IMR-90 (cell line): ENCODE data around the gene GABRP. TPM values are rescaled to one million over a fixed set of nuclear protein-coding genes. Genes with fewer than 3 reads are reported as not detected.

Experiments
- ATAC-seq: fragments of 200-7000 bp; cut with Tn5 transposase; 2 replicates; pipeline ENCODE4 v1.9.1; 2020; ENCODE audit warnings: low read depth, mild to moderate bottlenecking, moderate library complexity
- BruUV-seq: library from RNA; stranded (reverse); fragments of 400-500 nt; replicated peaks from 2 replicates; lab custom pipeline; 2021; lab: Mats Ljungman, UMichigan
- CTCF ChIA-PET: fragments of 300-600 bp; formaldehyde crosslinking; extraction: SDS; loops from one replicate; lab custom pipeline; 2021; ENCODE audit warnings: antibody characterized with exemption; lab: Yijun Ruan, JAX
- POLR2A ChIA-PET: fragments of 300-600 bp; sonication (Branson Sonifier 250); formaldehyde crosslinking; loops from one replicate; lab custom pipeline; 2022; ENCODE audit warnings: antibody characterized with exemption; ENCODE audit not compliant: unreplicated experiment; lab: Charles Lee
- DNase-seq: peaks from one replicate; pipeline ENCODE4 v3.0.0; 2013
- H2AFZ ChIP-seq: replicated peaks from 2 replicates; pipeline ENCODE3; 2013; ENCODE audit warnings: low read length, mild to moderate bottlenecking; ENCODE audit not compliant: poor library complexity
- H2AK5ac ChIP-seq: 2 replicates; pipeline ENCODE4 v1.6.1; 2013; ENCODE audit warnings: low read depth, low read length, inconsistent platforms
- H2AK9ac ChIP-seq: replicated peaks from 2 replicates; pipeline ENCODE3; 2013; ENCODE audit warnings: mild to moderate bottlenecking, low read depth, low read length, moderate library complexity; ENCODE audit not compliant: poor library complexity
- H2BK120ac ChIP-seq: 2 replicates; pipeline ENCODE4 v1.6.1; 2013; ENCODE audit warnings: low read depth, low read length, inconsistent platforms
- H2BK15ac ChIP-seq: 3 replicates; pipeline ENCODE4 v1.6.1; 2013; ENCODE audit warnings: low read depth, low read length, inconsistent platforms
- H2BK20ac ChIP-seq: 2 replicates; pipeline ENCODE4 v1.6.1; 2013; ENCODE audit warnings: low read depth, mild to moderate bottlenecking, inconsistent platforms, low read length, moderate library complexity
- H2BK5ac ChIP-seq: 2 replicates; pipeline ENCODE4 v1.6.1; 2013; ENCODE audit warnings: mild to moderate bottlenecking, low read depth, low read length, inconsistent platforms; ENCODE audit not compliant: poor library complexity, severe bottlenecking
- H3K14ac ChIP-seq: replicated peaks from 2 replicates; pipeline ENCODE4 v1.6.1; 2013; ENCODE audit warnings: low read depth, low read length, inconsistent platforms
- H3K18ac ChIP-seq: 2 replicates; pipeline ENCODE4 v1.6.1; 2013; ENCODE audit warnings: low read depth, low read length, control low read depth
- H3K23ac ChIP-seq: 2 replicates; pipeline ENCODE4 v1.6.1; 2013; ENCODE audit warnings: low read depth, low read length, inconsistent platforms
- H3K27ac ChIP-seq: 2 replicates; pipeline ENCODE4 v1.5.1; 2013; ENCODE audit warnings: mild to moderate bottlenecking, control low read depth, low read length; ENCODE audit not compliant: insufficient read depth
- H3K27me3 ChIP-seq: 2 replicates; pipeline ENCODE4 v1.6.1; 2013; ENCODE audit warnings: low read length; ENCODE audit not compliant: control insufficient read depth, insufficient read depth
- H3K36me3 ChIP-seq: 2 replicates; pipeline ENCODE4 v1.6.1; 2013; ENCODE audit warnings: low read length, mixed read lengths; ENCODE audit not compliant: control insufficient read depth, insufficient read depth
- H3K4ac ChIP-seq: 2 replicates; pipeline ENCODE4 v1.6.1; 2013; ENCODE audit warnings: low read depth, low read length, inconsistent platforms
- H3K4me1 ChIP-seq: 2 replicates; pipeline ENCODE4 v1.6.1; 2013; ENCODE audit warnings: low read length, mixed read lengths; ENCODE audit not compliant: control insufficient read depth, insufficient read depth
- H3K4me2 ChIP-seq: 2 replicates; pipeline ENCODE4 v1.6.1; 2013; ENCODE audit warnings: low read depth, mild to moderate bottlenecking, control low read depth, low read length, moderate library complexity
- H3K4me3 ChIP-seq: 2 replicates; pipeline ENCODE4 v1.5.1; 2013; ENCODE audit warnings: low read depth, mild to moderate bottlenecking, control low read depth, low read length, moderate library complexity; ENCODE audit not compliant: insufficient read depth
- H3K56ac ChIP-seq: 2 replicates; pipeline ENCODE4 v1.6.1; 2013; ENCODE audit warnings: low read length, inconsistent platforms; ENCODE audit not compliant: insufficient read depth; ENCODE audit errors: extremely low read depth
- H3K79me1 ChIP-seq, 2 experiments: 2 replicates each; pipeline ENCODE4 v1.6.1; 2013; ENCODE audit warnings: low read length in 2 of 2, inconsistent platforms in 1 of 2, low read depth in 1 of 2
- H3K9ac ChIP-seq: 2 replicates; pipeline ENCODE4 v1.6.1; 2013; ENCODE audit warnings: low read depth, low read length, control low read depth
- H3K9me1 ChIP-seq: 2 replicates; pipeline ENCODE4 v1.6.1; 2013; ENCODE audit warnings: low read length, inconsistent platforms; ENCODE audit not compliant: insufficient read depth
- H3K9me3 ChIP-seq: 2 replicates; pipeline ENCODE4 v1.6.1; 2013; ENCODE audit warnings: low read length; ENCODE audit not compliant: control insufficient read depth, insufficient read depth
- H4K20me1 ChIP-seq: 2 replicates; pipeline ENCODE4 v1.6.1; 2013; ENCODE audit warnings: low read length, inconsistent platforms; ENCODE audit not compliant: insufficient read depth
- H4K5ac ChIP-seq: 2 replicates; pipeline ENCODE4 v1.6.1; 2013; ENCODE audit warnings: mild to moderate bottlenecking, low read depth, low read length, control low read depth
- H4K8ac ChIP-seq, 2 experiments: 2 replicates each; pipeline ENCODE4 v1.6.1; 2013; ENCODE audit warnings: low read depth in 2 of 2, low read length in 2 of 2, control low read depth in 1 of 2, inconsistent platforms in 1 of 2
- H4K91ac ChIP-seq: 2 replicates; pipeline ENCODE4 v1.6.1; 2013; ENCODE audit warnings: low read depth, low read length, inconsistent platforms; ENCODE audit not compliant: insufficient read depth
- BHLHE40 ChIP-seq: fragments of 150-350 bp; IDR thresholded peaks from 2 replicates; pipeline ENCODE4 v1.6.1; 2016; ENCODE audit warnings: mild to moderate bottlenecking, low read depth, low read length
- CEBPB ChIP-seq: IDR thresholded peaks from 2 replicates; pipeline ENCODE4 v1.6.1; 2012; ENCODE audit warnings: low read depth, low read length, improper control_type of control experiment
- CHD1 ChIP-seq: IDR thresholded peaks from 2 replicates; pipeline ENCODE4 v1.6.1; 2012; ENCODE audit warnings: low read depth, low read length, improper control_type of control experiment
- FOS ChIP-seq: fragments of 150-350 bp; IDR thresholded peaks from 2 replicates; pipeline ENCODE4 v1.6.1; 2016; ENCODE audit warnings: low read depth, low read length
- MAFK ChIP-seq: IDR thresholded peaks from 2 replicates; pipeline ENCODE4 v1.6.1; 2012; ENCODE audit warnings: low read depth, low read length, improper control_type of control experiment
- MAZ ChIP-seq: IDR thresholded peaks from 2 replicates; pipeline ENCODE4 v1.6.1; 2012; ENCODE audit warnings: low read depth, mild to moderate bottlenecking, low read length, improper control_type of control experiment, moderate library complexity, borderline replicate concordance
- MXI1 ChIP-seq: IDR thresholded peaks from 2 replicates; pipeline ENCODE4 v1.6.1; 2012; ENCODE audit warnings: low read depth, mild to moderate bottlenecking, low read length, moderate library complexity, borderline replicate concordance
- NFE2L2 ChIP-seq: fragments of 150-350 bp; IDR thresholded peaks from 2 replicates; pipeline ENCODE4 v1.6.1; 2016; ENCODE audit warnings: low read depth, mild to moderate bottlenecking, low read length
- POLR2A ChIP-seq: IDR thresholded peaks from 2 replicates; pipeline ENCODE4 v1.6.1; 2012; ENCODE audit warnings: mild to moderate bottlenecking, low read depth, low read length
- RAD21 ChIP-seq: IDR thresholded peaks from 2 replicates; pipeline ENCODE4 v1.6.1; 2012; ENCODE audit warnings: low read length, improper control_type of control experiment
- RCOR1 ChIP-seq: IDR thresholded peaks from 2 replicates; pipeline ENCODE4 v1.6.1; 2012; ENCODE audit warnings: mild to moderate bottlenecking, low read length, improper control_type of control experiment; ENCODE audit not compliant: insufficient replicate concordance
- RFX5 ChIP-seq: IDR thresholded peaks from 2 replicates; pipeline ENCODE4 v1.8.0; 2012; ENCODE audit warnings: low read depth, mild to moderate bottlenecking, low read length, moderate library complexity
- SMC3 ChIP-seq: fragments of 150-350 bp; IDR thresholded peaks from 2 replicates; pipeline ENCODE4 v1.6.1; 2016; ENCODE audit warnings: low read depth, mild to moderate bottlenecking, antibody characterized with exemption, low read length, moderate library complexity
- WGBS, 2 experiments: methylation state at CpG; one replicate each; pipeline versions ENCODE4 v1.1.5 to v1.1.7; 2013; ENCODE audit warnings: missing lambda C conversion rate in 2 of 2; ENCODE audit not compliant: insufficient read length in 1 of 2; ENCODE audit errors: extremely low coverage in 2 of 2; 5-methylcytosine and 5-hydroxymethylcytosine counted together
- dilution Hi-C: fragments of 300-500 bp; cut with HindIII; formaldehyde crosslinking; loops from one replicate; pipeline ENCODE4 v1.14.3; 2018; ENCODE audit warnings: low sequenced_read_pairs; ENCODE audit not compliant: unreplicated experiment
- in situ Hi-C: fragments of 300-500 bp; cut with MboI; formaldehyde crosslinking; loops from 3 replicates; pipeline ENCODE4 v1.14.3; 2019; ENCODE audit warnings: low sequenced_read_pairs, inconsistent platforms, mixed read lengths
- intact Hi-C: fragments of 100-400 bp; cut with micrococcal nuclease; formaldehyde crosslinking; loops from 2 replicates; pipeline ENCODE4 v1.10.0; 2022
- polyA plus RNA-seq, 3 experiments: library from polyadenylated mRNA; depleted of rRNA; stranded (reverse); fragments of >200 nt; gene quantifications; 2 replicates each; pipeline ENCODE4 v1.2.3, GENCODE V29; 2012; ENCODE audit warnings: low replicate concordance in 1 of 3
- total RNA-seq: library from RNA; depleted of rRNA; stranded (reverse); fragments of >200 nt; gene quantifications from 2 replicates; pipeline ENCODE4 v1.2.3, GENCODE V29; 2012
- TF ChIP-seq, protein P1 (sequence below): fragments of 150-350 bp; IDR thresholded peaks from 2 replicates; pipeline ENCODE4 v1.6.1; 2017; ENCODE audit warnings: mild to moderate bottlenecking, antibody characterized with exemption, low read length, low read depth
- TF ChIP-seq, protein P2 (sequence below): conservative IDR thresholded peaks from 2 replicates; pipeline ENCODE4 v1.5.1; 2012; ENCODE audit warnings: mild to moderate bottlenecking, low read depth, low read length, improper control_type of control experiment
- TF ChIP-seq, protein P3 (sequence below): fragments of 150-350 bp; IDR thresholded peaks from 2 replicates; pipeline ENCODE4 v1.6.1; 2016; ENCODE audit warnings: low read depth, mild to moderate bottlenecking, low read length, moderate library complexity, borderline replicate concordance

GABRP gene
- total and polyA plus RNA-seq, 2 of the 4 experiments (the other 2 are of a cell fraction), result not detected

DNA sequence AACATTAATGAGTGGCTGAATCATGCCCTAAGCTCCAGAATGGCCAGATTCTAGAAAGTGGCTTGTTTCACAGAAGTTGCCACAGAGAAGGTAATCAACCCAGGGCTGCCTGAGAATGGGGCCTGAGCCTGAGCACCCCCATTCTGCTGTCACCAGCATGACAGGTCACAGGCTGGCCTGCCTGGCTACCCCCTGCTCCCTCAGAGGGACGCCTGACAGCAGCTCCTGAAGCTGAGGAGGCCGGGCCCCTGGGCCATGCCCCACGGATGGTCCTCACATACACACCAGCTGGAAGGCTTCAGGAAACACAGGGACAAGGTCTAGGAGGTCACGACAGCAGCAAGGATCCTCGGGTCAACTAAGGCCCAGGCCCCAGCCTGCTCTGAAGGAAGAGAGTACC, 3.7 kb downstream of the GABRP start:
- TF ChIP-seq, protein P1, sequence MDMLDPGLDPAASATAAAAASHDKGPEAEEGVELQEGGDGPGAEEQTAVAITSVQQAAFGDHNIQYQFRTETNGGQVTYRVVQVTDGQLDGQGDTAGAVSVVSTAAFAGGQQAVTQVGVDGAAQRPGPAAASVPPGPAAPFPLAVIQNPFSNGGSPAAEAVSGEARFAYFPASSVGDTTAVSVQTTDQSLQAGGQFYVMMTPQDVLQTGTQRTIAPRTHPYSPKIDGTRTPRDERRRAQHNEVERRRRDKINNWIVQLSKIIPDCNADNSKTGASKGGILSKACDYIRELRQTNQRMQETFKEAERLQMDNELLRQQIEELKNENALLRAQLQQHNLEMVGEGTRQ, result no peak
- TF ChIP-seq, protein P2, sequence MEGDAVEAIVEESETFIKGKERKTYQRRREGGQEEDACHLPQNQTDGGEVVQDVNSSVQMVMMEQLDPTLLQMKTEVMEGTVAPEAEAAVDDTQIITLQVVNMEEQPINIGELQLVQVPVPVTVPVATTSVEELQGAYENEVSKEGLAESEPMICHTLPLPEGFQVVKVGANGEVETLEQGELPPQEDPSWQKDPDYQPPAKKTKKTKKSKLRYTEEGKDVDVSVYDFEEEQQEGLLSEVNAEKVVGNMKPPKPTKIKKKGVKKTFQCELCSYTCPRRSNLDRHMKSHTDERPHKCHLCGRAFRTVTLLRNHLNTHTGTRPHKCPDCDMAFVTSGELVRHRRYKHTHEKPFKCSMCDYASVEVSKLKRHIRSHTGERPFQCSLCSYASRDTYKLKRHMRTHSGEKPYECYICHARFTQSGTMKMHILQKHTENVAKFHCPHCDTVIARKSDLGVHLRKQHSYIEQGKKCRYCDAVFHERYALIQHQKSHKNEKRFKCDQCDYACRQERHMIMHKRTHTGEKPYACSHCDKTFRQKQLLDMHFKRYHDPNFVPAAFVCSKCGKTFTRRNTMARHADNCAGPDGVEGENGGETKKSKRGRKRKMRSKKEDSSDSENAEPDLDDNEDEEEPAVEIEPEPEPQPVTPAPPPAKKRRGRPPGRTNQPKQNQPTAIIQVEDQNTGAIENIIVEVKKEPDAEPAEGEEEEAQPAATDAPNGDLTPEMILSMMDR, result no peak
- TF ChIP-seq NFE2L2 (no peak), SMC3 (no peak), RFX5 (no peak), MXI1 (no peak), FOS (no peak), BHLHE40 (no peak), RCOR1 (no peak), MAFK (no peak), CHD1 (no peak), CEBPB (no peak), MAZ (no peak), POLR2A (no peak), RAD21 (no peak)
- TF ChIP-seq, protein P3, sequence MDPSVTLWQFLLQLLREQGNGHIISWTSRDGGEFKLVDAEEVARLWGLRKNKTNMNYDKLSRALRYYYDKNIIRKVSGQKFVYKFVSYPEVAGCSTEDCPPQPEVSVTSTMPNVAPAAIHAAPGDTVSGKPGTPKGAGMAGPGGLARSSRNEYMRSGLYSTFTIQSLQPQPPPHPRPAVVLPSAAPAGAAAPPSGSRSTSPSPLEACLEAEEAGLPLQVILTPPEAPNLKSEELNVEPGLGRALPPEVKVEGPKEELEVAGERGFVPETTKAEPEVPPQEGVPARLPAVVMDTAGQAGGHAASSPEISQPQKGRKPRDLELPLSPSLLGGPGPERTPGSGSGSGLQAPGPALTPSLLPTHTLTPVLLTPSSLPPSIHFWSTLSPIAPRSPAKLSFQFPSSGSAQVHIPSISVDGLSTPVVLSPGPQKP, result no peak
- Histone ChIP-seq H2BK15ac (no peak overlapping the region), H2BK20ac (no peak overlapping the region), H4K5ac (no peak overlapping the region), H3K27ac (no peak overlapping the region), H3K56ac (no peak overlapping the region), H3K36me3 (no peaks in the 10 kb centered on the region), H2AFZ (no peak overlapping the region), H3K4me1 (no peaks in the 10 kb centered on the region), H2BK120ac (no peak overlapping the region), H3K9me3 (no peaks in the 10 kb centered on the region), H3K79me1 (no peaks in the 10 kb centered on the region), H4K91ac (no peak overlapping the region), H3K27me3 (peaks cover 23% of the 10 kb centered on the region), H2AK9ac (no peak overlapping the region), H3K4ac (no peak overlapping the region), H2AK5ac (no peak overlapping the region), H3K9me1 (no peaks in the 10 kb centered on the region), H3K4me2 (no peak overlapping the region), H3K14ac (no peak overlapping the region), H4K8ac (no peak overlapping the region), H3K9ac (no peak overlapping the region), H4K20me1 (no peaks in the 10 kb centered on the region; the same call in 1 of the 2 replicates), H2BK5ac (no peak overlapping the region), H3K4me3 (no peak overlapping the region), H3K23ac (no peak overlapping the region), H3K18ac (no peak overlapping the region)
- intact Hi-C loops, result no loop called here
- in situ Hi-C loops, result no loop called here
- dilution Hi-C loops, result no loop called here
- BruUV-seq, result no TSS peak
- DNase-seq (no peak), ATAC-seq (no peak)
- ChIA-PET POLR2A (no interaction called here), CTCF (no interaction called here)
- WGBS, 2 experiments, result no CpG with 5 or more reads among the region's 5 CpGs
